Measurements from ENCODE around the gene PLK1.

PLK1 gene

DNA sequence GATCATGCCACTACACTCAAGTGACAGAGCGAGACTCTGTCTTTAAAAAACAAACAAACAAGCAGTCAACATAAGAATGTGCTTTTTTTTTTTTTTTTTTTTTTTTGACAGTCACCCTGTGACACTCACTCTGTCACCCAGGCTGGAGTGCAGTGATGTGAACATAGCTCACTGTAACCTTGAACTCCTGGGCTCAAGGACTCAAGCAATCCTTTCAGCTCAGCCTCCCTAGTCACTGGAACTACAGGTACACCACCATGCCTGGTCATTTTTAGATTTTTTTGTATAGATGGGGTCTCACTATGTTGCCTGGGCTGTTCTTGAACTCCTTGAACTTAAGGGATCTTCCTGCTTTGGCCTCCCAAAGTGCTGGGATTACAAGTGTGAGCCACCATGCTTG lies 60.8 kb downstream of the PLK1 start:
- TF ChIP-seq, protein P1, sequence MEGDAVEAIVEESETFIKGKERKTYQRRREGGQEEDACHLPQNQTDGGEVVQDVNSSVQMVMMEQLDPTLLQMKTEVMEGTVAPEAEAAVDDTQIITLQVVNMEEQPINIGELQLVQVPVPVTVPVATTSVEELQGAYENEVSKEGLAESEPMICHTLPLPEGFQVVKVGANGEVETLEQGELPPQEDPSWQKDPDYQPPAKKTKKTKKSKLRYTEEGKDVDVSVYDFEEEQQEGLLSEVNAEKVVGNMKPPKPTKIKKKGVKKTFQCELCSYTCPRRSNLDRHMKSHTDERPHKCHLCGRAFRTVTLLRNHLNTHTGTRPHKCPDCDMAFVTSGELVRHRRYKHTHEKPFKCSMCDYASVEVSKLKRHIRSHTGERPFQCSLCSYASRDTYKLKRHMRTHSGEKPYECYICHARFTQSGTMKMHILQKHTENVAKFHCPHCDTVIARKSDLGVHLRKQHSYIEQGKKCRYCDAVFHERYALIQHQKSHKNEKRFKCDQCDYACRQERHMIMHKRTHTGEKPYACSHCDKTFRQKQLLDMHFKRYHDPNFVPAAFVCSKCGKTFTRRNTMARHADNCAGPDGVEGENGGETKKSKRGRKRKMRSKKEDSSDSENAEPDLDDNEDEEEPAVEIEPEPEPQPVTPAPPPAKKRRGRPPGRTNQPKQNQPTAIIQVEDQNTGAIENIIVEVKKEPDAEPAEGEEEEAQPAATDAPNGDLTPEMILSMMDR (IDR thresholded peaks at IDR 0.05; ENCODE audit: low read length, missing control alignments) = no peak
- no peak for DNase-seq (ENCODE audit: low read depth)
- H3K4me3 ChIP-seq (replicated peaks; ENCODE audit: low read depth, low read length) = no peak overlapping the region

All from fibroblast of pulmonary artery (primary cell).